COR-L47 (cell line): ENCODE data around the gene ADARB2.

Experiments used
- DNase-seq: peaks from one replicate; lab custom pipeline; 2025; lab: John Stamatoyannopoulos, UW

ADARB2 gene

DNA sequence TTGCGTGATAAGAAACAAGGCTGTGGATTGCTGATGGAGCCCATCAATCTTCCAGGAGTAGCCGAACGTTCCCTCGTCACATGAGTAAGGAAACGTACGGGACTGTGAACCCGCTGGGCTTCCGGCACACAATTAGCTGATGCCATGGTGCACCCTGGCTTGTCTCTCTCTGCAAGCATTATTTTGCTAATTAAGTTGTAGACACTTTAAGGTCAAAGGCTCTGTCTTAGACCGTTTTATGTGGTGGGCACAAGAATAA, 50.9 kb downstream of the ADARB2 start:
- no peak for DNase-seq

DNA sequence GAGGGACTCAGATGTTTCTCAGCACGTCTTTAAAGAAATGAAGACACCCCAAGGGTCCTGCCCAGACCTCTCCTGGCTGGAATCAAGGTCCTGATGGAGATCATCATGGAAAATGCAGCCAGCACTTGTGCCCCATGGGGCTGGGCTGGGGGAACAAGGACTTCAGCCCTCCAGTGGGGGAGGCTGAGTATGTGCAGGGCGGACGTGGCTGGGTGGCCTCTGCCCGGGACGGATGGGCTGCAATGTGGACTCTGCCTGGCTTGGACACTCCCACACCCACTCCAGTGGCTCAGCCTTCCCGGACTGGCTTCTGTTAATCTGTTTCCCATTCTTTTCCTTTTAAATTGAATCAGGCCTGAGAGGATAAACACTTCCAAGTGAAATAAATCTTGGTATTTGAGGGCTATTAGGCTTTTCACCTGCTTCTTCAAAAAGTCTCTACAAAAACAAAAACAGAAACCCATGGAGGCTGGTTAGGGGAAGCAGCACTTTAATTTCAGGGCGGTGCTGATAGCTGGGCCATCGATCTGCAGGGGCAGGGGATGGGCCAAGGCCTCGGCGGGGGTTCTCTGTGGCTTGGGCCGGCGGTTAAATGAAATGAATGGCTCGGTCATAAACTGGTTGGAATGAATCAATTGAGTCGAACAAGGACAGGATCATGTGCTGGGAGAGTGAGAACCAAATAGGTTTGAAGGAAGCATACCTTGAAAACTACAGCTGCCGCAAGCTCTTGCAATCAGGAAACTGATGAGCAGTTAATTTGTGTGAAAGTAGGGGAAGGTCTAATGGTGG, 51.4 kb downstream of the ADARB2 start:
- DNase-seq, result no peak

DNA sequence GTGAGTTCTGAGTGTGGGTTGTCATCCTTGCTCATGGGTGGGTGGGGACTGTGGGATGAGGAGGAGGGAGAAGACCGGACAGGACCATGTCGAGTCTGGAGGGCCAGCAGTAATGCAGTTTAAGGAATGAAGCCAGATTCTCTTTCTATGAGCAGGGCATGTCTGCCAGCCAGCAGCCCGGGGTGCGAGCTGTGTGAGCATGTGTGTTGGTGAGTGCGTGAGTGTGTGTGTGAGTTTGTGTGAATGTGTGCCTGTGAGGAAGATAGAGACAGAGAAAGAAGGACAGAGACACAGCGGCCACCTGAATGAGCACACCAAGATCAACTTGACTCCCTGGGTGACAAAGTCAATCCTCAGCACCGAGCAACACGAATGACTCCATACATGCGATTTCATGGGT, 52.3 kb downstream of the ADARB2 start:
- DNase-seq, result no peak

GRCh38 chr10:1683649-1684048, 53.7 kb downstream of the ADARB2 start:
- no peak for DNase-seq

- DNase-seq, result no peak
Observed at GRCh38 chr10:1679821-1680650, 57.3 kb downstream of the ADARB2 start.

- DNase-seq, result no peak
Observed at GRCh38 chr10:1678084-1678483, 59.2 kb downstream of the ADARB2 start.

GRCh38 chr10:1677307-1677939, 59.9 kb downstream of the ADARB2 start:
- peak; percentile 4 for DNase-seq

- no peak for DNase-seq
Observed at GRCh38 chr10:1674501-1674900, 62.8 kb downstream of the ADARB2 start.

GRCh38 chr10:1673568-1674345, 63.6 kb downstream of the ADARB2 start:
- no peak for DNase-seq

GRCh38 chr10:1672001-1672781, 65.1 kb downstream of the ADARB2 start:
- no peak for DNase-seq

GRCh38 chr10:1671366-1672000, 65.8 kb downstream of the ADARB2 start:
- no peak for DNase-seq

DNA sequence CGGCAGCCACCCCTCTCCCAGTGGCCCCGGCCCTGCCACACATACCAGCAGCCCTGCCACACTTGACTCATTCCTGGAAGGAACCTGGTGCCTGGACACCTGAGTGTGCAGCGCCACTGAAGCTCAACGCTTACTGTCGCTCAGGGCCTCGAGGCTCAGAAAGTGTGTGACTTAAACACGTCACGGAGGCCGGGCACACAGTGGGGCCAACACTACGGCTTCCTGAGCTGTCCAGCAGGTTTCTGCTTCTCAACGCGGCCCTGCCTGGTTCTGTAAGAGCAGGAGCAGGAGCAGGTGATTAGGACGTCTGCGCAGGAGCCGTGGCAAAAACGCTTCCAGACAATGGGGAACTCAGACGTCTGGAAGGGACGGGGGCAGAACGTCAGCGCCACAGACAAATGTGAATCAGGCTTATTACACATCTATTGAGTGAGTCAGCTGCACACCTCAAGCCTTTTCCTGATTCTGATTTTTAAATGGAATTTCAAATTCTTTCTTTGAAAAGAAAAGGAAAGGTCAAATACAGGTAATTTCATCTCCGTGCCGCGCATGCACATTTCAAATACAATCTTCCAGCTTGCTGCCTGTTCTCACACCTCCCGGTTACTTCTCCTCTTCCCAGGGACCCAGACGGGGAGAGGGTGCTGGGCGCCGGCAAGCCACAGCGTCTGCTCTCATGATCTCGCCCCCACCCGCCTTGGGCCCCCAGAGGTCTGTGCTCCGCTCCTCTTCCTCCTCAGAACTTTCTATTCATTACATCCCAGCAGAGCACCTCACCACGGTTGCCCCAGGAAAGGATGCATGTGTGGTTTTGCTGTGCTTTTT, 66.6 kb downstream of the ADARB2 start:
- no peak for DNase-seq

GRCh38 chr10:1669433-1669832, 67.9 kb downstream of the ADARB2 start:
- DNase-seq, result no peak

DNA sequence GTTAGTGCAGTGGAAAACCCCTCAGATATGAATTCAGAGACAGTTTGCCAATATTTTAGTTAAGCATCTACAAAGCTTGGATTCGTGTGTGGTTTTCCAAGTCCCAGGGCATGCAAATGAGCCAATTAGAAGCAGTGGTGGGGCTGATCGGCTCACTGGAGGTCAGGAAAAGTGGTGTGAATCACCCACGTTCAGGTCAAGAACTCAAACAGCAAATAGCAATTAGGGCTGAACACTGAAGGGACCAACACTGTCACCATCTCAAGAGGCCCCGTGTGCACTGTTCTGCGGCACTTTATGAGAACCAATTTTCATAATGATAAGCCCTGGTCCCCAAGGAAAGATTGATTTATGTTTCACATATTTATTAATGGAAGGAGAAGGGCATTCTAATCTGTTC, 68.9 kb downstream of the ADARB2 start:
- DNase-seq, result no peak

GRCh38 chr10:1667392-1667791, 69.9 kb downstream of the ADARB2 start:
- DNase-seq, result no peak

- no peak for DNase-seq
Observed at GRCh38 chr10:1666147-1666546, 71.2 kb downstream of the ADARB2 start.

DNA sequence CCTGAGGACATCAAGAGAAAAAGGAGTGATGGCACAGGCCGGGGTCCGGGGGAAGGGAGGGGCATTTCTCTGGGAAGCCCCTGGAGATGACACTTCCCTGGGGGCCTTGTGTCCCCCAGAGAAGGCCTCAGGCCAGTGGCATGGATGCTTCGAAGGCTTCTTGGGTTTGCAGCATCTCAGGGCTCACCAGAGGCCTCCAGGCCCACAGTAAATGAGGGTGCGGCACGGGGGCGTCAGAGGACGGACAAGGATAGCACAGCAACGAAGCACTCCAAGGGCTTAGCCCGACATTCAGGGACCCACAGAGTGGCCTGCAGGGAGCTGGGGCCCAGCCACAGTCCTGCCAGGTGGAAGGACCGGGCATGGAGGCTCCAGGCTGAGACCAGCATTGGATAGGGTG, 71.6 kb downstream of the ADARB2 start:
- no peak for DNase-seq

GRCh38 chr10:1665021-1665661, 72.2 kb downstream of the ADARB2 start:
- DNase-seq, result no peak

DNA sequence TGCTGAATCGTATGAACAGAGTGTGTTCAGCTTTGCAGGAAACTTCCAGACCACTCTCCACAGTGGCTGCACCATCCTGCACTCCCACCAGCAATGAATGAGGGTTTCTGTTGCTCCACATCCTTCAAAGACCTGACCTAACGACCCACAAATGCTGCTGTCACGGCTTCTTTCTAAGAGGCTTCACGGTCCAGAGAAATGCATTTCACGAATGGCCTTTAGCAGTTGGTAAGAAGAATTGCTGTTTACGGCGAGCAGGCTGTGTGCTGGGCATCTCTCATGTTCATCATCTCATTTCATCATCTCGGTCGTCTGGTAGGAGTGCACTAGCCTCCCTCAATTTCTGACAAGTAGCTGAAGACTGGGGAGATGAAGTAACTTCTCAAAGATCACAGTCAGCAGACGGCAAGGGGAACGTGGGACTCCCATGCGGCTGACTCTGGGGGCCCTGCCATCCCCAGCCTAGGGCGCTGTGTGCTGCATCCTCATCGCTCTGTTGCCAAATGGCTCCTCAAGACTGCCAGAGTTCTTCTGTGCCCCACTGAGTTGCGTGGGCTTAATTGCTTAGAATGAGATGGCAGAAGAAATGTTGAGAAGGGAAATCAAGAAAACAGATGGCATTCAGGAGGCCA, 72.9 kb downstream of the ADARB2 start:
- no peak for DNase-seq
